HepG2 (cell line): ENCODE data around the gene IRGQ. TPM values are rescaled to one million over a fixed set of nuclear protein-coding genes. Genes with fewer than 3 reads are reported as not detected.

ENCODE experiments used
- ATF7 ChIP-seq, 2 experiments: fragments of 450-650 bp in 1 of 2; sonication (generic) in 1 of 2; formaldehyde crosslinking in 1 of 2; IDR thresholded peaks; 2 replicates each; pipeline versions ENCODE4 v1.4.0 to v1.6.1; 2016 to 2020; ENCODE audit warnings: antibody characterized with exemption in 1 of 2, mild to moderate bottlenecking in 1 of 2, missing genetic modification reagents in 1 of 2
- CENPT ChIP-seq: sonication (generic); formaldehyde crosslinking; IDR thresholded peaks from 2 replicates; pipeline ENCODE4 v1.8.0; 2022; ENCODE audit warnings: low read depth, mild to moderate bottlenecking, moderate library complexity, missing genetic modification reagents
- FOXA3 ChIP-seq: IDR thresholded peaks from 2 replicates; pipeline ENCODE4 v1.6.1; 2016; ENCODE audit warnings: missing genetic modification reagents, missing compliant biosample characterization
- FOXO1 ChIP-seq: sonication (generic); formaldehyde crosslinking; IDR thresholded peaks from 2 replicates; pipeline ENCODE4 v1.4.0; 2020; ENCODE audit warnings: missing genetic modification reagents
- NCOA2 ChIP-seq: sonication (generic); formaldehyde crosslinking; IDR thresholded peaks from 2 replicates; pipeline ENCODE4 v1.8.0; 2022; ENCODE audit warnings: inconsistent platforms
- SALL2 ChIP-seq: sonication (generic); formaldehyde crosslinking; IDR thresholded peaks from 2 replicates; pipeline ENCODE4 v1.8.1; 2023; ENCODE audit warnings: mild to moderate bottlenecking, missing genetic modification reagents, inconsistent platforms
- UBTF ChIP-seq: sonication (generic); formaldehyde crosslinking; IDR thresholded peaks from 2 replicates; pipeline ENCODE4 v1.4.0; 2020; ENCODE audit warnings: mild to moderate bottlenecking, missing genetic modification reagents
- ZNF407 ChIP-seq: sonication (generic); formaldehyde crosslinking; IDR thresholded peaks from one replicate; pipeline ENCODE4 v1.5.1; 2020; ENCODE audit warnings: mild to moderate bottlenecking, missing genetic modification reagents; ENCODE audit errors: not compliant biosample characterization
- ZNF589 ChIP-seq: sonication (generic); formaldehyde crosslinking; conservative IDR thresholded peaks from 2 replicates; pipeline ENCODE4 v1.8.0; 2022; ENCODE audit warnings: mild to moderate bottlenecking, moderate library complexity, missing genetic modification reagents
- ZNF660 ChIP-seq: sonication (generic); formaldehyde crosslinking; IDR thresholded peaks from 2 replicates; pipeline ENCODE4 v1.5.1; 2020; ENCODE audit warnings: mild to moderate bottlenecking, low read depth, missing genetic modification reagents, borderline replicate concordance
- ZNF747 ChIP-seq: sonication (generic); formaldehyde crosslinking; IDR thresholded peaks from 2 replicates; pipeline ENCODE4 v1.8.1; 2023; ENCODE audit warnings: missing genetic modification reagents, mild to moderate bottlenecking, borderline replicate concordance
- ZNF777 ChIP-seq: sonication (generic); formaldehyde crosslinking; IDR thresholded peaks from 2 replicates; pipeline ENCODE4 v1.4.0; 2020; ENCODE audit warnings: missing genetic modification reagents
- ZNF883 ChIP-seq: sonication (generic); formaldehyde crosslinking; IDR thresholded peaks from 2 replicates; pipeline ENCODE4 v1.5.1; 2020; ENCODE audit warnings: mild to moderate bottlenecking, missing genetic modification reagents; ENCODE audit errors: not compliant biosample characterization
- ZSCAN25 ChIP-seq: sonication (generic); formaldehyde crosslinking; IDR thresholded peaks from 2 replicates; pipeline ENCODE4 v1.8.0; 2022; ENCODE audit warnings: mild to moderate bottlenecking, missing genetic modification reagents
- ZXDC ChIP-seq: sonication (generic); formaldehyde crosslinking; IDR thresholded peaks from 2 replicates; pipeline ENCODE4 v1.5.0; 2020; ENCODE audit warnings: mild to moderate bottlenecking, missing genetic modification reagents
- polyA plus RNA-seq, 8 experiments: library from polyadenylated mRNA; depleted of rRNA in 3 of 8; stranded (reverse) in 7 of 8; unstranded in 1 of 8; fragments of >200 nt; fragmentation: Illumina TruSeq in 4 of 8; extraction: Trizol in 4 of 8; gene quantifications; 2 replicates each; pipeline versions ENCODE4 v1.2.1 to v1.2.3, GENCODE V29; 2011 to 2016; ENCODE audit warnings: low read depth in 4 of 8, missing spikeins in 1 of 8, mixed read lengths in 1 of 8; ENCODE audit not compliant: insufficient read depth in 1 of 8
- total RNA-seq, 5 experiments: library from RNA; depleted of rRNA; stranded (reverse); fragments of >200 nt; fragmentation: Illumina TruSeq; extraction: Trizol; gene quantifications; 2 replicates each; pipeline ENCODE4 v1.2.3, GENCODE V29; 2016; ENCODE audit warnings: low read depth in 1 of 5

Gene IRGQ
- total and polyA plus RNA-seq, 2 of the 13 experiments (the other 11 are each of a cell fraction or from before 2014, with no cell fraction given) = 11.6 to 12.4 TPM

GRCh38 chr19:43619262-43620060 is 23.5 kb upstream of the IRGQ start, which contains the start of gene ZNF428 (continued):
- TF ChIP-seq ZNF883 (CRISPR knock-in tag) = no peak
- TF ChIP-seq ZNF777 (CRISPR knock-in tag) = peak; percentile 89
- peak; percentile 33; the same call in 1 of the 2 replicates for TF ChIP-seq FOXA3 (CRISPR knock-in tag)
- peak; percentile 55; the same call in 1 of the 2 replicates for TF ChIP-seq FOXO1 (CRISPR knock-in tag)
- TF ChIP-seq ZNF589 (CRISPR knock-in tag) = peak; percentile 68
- TF ChIP-seq UBTF (CRISPR knock-in tag) = peak; percentile 81
- peak; percentile 37 for TF ChIP-seq NCOA2 (CRISPR knock-in tag)
- TF ChIP-seq SALL2 (CRISPR knock-in tag) = peak; percentile 93; the same call in 1 of the 2 replicates
- no peak for TF ChIP-seq ATF7 (IDR thresholded peaks at IDR 0.05)
- peak; percentile 71; the same call in 1 of the 2 replicates for TF ChIP-seq ATF7 (CRISPR knock-in tag; IDR thresholded peaks at IDR 0.05)
- no peak; the same call in 1 of the 2 replicates for TF ChIP-seq CENPT (CRISPR knock-in tag)
- no peak for TF ChIP-seq ZNF407 (CRISPR knock-in tag)
- TF ChIP-seq ZXDC = no peak; the same call in 1 of the 2 replicates
- peak; percentile 66 for TF ChIP-seq ZSCAN25 (CRISPR knock-in tag)
- TF ChIP-seq ZNF660 = no peak
- TF ChIP-seq ZNF747 (CRISPR knock-in tag) = peak; percentile 92
